GM12872 (cell line): ENCODE measurements around the gene AVPI1.

Source experiments
- TF ChIP-seq, protein P1 (sequence below): IDR thresholded peaks from 3 replicates; pipeline ENCODE4 v1.5.1; 2011; ENCODE audit warnings: low read depth, mild to moderate bottlenecking, low read length, moderate library complexity; ENCODE audit not compliant: insufficient read depth

Gene AVPI1

DNA sequence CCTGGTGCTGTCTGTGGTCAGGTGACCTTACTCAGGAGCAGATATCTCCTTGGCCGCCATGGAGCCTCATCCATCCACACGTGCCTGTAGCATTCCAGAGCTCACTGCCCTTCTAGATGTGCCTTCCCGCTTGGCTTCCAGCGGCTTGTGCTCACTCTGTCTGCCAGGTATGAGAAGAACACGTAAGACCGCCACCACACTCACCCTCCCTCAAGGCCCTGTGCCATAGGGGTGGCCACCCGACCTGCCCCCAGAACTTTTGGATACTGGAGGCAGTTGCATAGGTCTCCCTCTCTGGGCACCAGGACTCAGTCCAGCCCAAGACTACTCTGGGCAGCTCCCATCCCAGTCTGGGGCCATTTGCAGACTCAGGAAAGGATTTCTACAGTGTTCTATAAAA lies 30.6 kb upstream of the AVPI1 start:
- TF ChIP-seq, protein P1, sequence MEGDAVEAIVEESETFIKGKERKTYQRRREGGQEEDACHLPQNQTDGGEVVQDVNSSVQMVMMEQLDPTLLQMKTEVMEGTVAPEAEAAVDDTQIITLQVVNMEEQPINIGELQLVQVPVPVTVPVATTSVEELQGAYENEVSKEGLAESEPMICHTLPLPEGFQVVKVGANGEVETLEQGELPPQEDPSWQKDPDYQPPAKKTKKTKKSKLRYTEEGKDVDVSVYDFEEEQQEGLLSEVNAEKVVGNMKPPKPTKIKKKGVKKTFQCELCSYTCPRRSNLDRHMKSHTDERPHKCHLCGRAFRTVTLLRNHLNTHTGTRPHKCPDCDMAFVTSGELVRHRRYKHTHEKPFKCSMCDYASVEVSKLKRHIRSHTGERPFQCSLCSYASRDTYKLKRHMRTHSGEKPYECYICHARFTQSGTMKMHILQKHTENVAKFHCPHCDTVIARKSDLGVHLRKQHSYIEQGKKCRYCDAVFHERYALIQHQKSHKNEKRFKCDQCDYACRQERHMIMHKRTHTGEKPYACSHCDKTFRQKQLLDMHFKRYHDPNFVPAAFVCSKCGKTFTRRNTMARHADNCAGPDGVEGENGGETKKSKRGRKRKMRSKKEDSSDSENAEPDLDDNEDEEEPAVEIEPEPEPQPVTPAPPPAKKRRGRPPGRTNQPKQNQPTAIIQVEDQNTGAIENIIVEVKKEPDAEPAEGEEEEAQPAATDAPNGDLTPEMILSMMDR, result no peak

DNA sequence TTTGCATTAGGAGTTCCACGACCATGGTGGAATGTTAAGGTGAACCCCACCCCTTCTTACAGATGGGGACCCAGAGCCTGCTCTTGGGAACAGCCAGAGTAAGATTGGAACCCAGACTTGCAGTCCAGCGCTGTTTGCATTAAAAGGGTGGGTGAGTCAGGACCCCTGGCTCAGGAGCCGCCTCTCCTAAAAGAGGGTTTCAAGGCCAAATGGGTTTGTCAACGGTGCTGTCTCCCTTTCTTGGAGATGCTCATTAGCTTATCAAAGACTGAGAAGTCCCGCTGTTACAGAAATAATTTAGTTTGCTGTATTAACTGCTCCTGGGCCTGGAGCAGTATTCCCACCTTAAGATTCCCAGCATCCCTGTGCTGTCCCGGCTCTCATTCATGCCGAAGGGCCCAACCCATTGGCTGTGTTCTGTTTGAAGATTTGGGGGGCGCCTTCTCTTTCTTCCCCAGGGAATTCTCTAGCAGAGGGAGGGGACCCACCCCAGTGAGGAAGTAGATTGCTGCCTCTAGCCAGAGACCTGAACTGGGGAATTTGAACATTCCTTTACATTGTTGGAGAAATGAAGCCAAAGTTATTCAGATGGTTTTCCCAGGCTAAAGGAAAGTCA lies 28.3 kb upstream of the AVPI1 start:
- TF ChIP-seq, protein P1, result no peak

DNA sequence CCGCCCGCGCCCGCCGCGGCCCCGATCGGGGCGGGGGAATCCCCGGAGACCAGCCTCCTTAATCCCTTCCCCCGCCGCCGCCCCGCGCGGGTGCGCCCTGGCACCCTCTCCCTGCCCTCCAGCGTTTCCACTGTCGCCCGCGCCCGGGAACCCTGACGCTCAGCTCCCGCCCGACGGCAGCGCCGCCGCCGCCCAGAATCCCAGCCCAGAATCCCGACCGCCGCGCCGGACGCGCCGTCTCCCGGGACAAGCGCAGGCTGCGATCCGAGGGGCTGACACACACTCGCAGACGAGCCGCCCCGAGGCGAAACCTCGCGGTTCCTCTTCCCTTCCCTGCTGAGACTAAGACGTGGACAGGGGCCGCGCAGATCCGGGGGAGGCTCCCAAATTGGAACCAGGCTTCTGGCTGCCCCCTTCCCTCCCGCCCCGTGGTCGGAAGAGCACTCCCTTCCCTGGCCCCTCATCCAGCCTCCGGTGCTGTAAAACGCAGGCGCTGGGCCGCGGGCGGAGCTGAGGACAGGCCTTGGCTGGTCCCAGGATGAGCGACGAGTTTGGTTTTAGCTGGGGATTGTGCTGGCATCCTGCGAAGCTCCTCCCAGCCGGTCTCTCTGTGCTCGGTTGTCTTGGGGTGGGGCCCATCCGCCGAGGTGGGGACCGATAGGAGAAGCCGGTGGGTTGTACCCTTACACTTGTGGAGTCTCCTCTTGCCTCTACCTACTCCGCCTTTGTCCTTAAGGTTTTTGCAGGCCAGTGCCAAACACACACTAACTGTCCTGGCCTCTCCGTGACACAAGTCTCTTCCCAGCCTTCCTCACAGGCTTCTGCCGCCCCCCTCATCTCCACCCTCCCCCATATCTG lies 27.6 kb upstream of the AVPI1 start:
- TF ChIP-seq, protein P1, result no peak

DNA sequence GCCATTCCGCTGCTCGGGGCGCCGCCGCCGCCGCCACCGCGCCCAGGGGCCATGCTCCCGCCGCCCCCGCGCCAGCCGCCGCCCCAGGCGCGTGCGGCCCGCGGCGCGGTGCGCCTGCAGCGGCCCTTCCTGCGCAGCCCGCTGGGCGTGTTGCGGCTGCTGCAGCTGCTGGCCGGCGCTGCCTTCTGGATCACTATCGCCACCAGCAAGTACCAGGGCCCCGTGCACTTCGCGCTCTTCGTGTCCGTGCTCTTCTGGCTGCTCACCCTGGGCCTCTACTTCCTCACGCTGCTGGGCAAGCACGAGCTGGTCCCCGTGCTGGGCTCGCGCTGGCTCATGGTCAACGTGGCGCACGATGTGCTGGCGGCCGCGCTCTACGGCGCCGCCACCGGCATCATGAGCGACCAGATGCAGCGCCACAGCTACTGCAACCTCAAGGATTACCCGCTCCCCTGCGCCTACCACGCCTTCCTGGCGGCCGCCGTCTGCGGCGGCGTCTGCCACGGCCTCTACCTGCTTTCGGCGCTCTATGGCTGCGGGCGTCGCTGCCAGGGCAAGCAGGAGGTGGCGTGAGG lies 26.9 kb upstream of the AVPI1 start:
- TF ChIP-seq, protein P1, result peak; percentile 45; the same call in 2 of the 3 replicates

DNA sequence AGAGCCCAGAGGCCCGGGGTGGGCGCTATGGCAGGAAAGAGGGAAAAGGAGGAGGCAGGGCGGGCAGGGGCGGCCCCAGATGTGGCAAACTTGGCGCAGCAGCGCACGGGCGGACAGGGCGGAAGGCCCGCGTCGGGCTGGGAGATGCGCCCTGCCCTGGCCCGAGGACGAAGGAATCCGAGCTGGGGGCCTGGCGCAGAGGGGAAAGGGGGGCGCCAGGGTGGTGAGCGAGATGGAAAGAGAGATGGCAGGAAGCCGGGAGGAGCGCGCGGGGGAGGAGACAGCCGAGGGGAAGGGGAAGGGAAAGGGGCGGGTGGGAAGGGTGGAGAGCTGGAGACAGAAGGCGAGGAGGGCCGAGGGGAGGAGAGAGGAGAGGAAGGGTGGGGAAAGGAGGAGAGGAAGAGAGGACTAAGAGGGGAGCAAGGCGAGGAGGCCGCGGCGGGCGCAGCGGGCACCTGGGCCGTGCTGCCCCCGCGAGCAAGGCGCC lies 26.3 kb upstream of the AVPI1 start, which contains the start of gene MARVELD1:
Gene MARVELD1, plus strand, starts transcription at position 392 of the 487 bp plus-strand sequence. CDS start 147 bp downstream, outside the sequence.
- TF ChIP-seq, protein P1, result no peak

DNA sequence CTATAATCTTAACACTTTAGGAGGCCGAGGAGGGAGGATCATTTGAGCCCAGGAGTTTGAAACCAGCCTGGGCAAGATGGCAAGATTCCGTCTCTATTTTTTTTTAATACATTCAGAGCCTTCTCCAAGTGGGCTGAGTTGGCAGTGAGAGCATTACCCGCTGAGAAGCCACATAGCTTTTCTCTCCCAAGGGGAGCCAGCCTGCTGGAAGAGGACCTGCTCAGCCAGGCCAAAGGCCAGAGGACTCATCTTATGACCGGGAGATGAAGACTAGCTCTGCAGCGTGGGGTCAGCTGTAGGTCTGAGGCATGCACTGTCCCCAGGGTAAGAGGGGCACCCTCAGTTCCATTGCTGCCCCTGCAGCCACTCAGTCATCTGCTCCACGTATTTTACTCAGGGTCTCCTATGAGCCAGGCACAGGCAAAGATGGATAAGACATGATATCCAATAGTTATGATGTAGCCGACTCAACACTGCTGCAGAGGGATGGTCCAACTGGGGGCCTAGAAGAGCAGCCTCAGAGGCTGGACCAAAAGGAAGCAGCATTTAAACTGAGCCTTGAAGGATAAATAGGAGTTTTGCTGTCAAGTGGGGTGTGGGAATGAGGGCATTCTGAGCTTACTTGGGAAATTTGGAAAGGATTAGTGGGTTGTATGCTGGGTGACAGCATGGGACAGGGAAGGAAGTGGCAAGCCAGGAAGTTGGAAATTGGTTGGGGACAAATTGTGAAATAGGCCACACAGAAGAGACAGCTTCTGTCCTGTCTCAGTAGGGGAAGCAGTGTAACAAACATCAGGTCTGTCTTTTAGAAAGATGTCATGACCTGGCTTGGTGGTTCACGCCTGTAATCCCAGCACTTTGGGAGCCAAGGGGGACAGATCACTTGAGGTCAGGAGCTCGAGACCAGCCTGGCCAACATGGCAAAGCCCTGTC lies 24.9 kb upstream of the AVPI1 start:
- TF ChIP-seq, protein P1, result no peak
